Sigmoid colon (tissue), 7 donors: ENCODE results near the gene LDLRAD4. TPM values are rescaled to one million over a fixed set of nuclear protein-coding genes. Genes with fewer than 3 reads are reported as not detected.

Source experiments
- DNase-seq: peaks from one replicate; pipeline ENCODE4 v3.0.0-alpha.2; 2019
- H3K27ac ChIP-seq, 4 donors: fragments of 200-600 bp; sonication (generic); one replicate each; pipeline ENCODE4 v1.5.1; 2016 to 2019; ENCODE audit warnings: mild to moderate bottlenecking in 1 of 4
- H3K27me3 ChIP-seq, 3 donors: fragments of 200-600 bp; sonication (generic); one replicate each; pipeline ENCODE4 v1.5.1; 2019; ENCODE audit warnings: mild to moderate bottlenecking in 1 of 3
- H3K36me3 ChIP-seq, 4 donors: fragments of 200-600 bp; sonication (generic); one replicate each; pipeline ENCODE4 v1.5.1; 2016 to 2019
- H3K4me1 ChIP-seq, 4 donors: fragments of 200-600 bp; sonication (generic); one replicate each; pipeline ENCODE4 v1.5.1; 2017 to 2019
- H3K4me3 ChIP-seq, 4 donors: fragments of 200-600 bp; sonication (generic); one replicate each; pipeline ENCODE4 v1.5.1; 2017 to 2019; ENCODE audit warnings: mild to moderate bottlenecking in 2 of 4, moderate library complexity in 1 of 4
- H3K9me3 ChIP-seq, 4 donors: fragments of 200-600 bp in 3 of 4; sonication (generic) in 3 of 4; one replicate each; pipeline versions ENCODE4 v1.5.1 to v1.6.1; 2013 to 2019
- CTCF ChIP-seq, 4 experiments: fragments of 450-650 bp in 3 of 4; fragments of 200-600 bp in 1 of 4; IDR thresholded peaks; one replicate each; pipeline ENCODE4 v1.5.1; 2016 to 2019; ENCODE audit warnings: antibody characterized with exemption in 4 of 4, mild to moderate bottlenecking in 3 of 4, moderate library complexity in 2 of 4
- EP300 ChIP-seq, 4 donors: sonication (generic); formaldehyde crosslinking; IDR thresholded peaks; one replicate each; pipeline ENCODE4 v1.6.1; 2017; ENCODE audit warnings: antibody characterized with exemption in 4 of 4
- POLR2A ChIP-seq, 2 donors: fragments of 450-650 bp; IDR thresholded peaks; one replicate each; pipeline ENCODE4 v1.6.1; 2016; ENCODE audit warnings: antibody characterized with exemption in 2 of 2, mild to moderate bottlenecking in 2 of 2, moderate library complexity in 2 of 2
- POLR2AphosphoS5 ChIP-seq, 4 donors: sonication (generic); formaldehyde crosslinking; IDR thresholded peaks; one replicate each; pipeline ENCODE4 v1.6.1; 2017; ENCODE audit warnings: antibody characterized with exemption in 4 of 4
- WGBS, 2 donors: extraction: QIAGEN DNeasy Blood & Tissue Kit; methylation state at CpG; one replicate each; pipeline ENCODE4 v1.1.7; 2013; 5-methylcytosine and 5-hydroxymethylcytosine counted together
- intact Hi-C: fragments of 100-400 bp; cut with DNase I; formaldehyde crosslinking; loops from one replicate; pipeline ENCODE4 v1.15.1; 2023
- polyA plus RNA-seq, 3 donors: library from polyadenylated mRNA; stranded (reverse); fragments of 200-250 nt; gene quantifications; one replicate each; pipeline ENCODE4 v1.2.3, GENCODE V29; 2013
- total RNA-seq, 4 donors: library from RNA; depleted of rRNA; stranded (reverse); fragments of >200 nt; gene quantifications; one replicate each; pipeline ENCODE4 v1.1.0, GENCODE V29; 2016
- donor health status: healthy with polysubstance abuse.
- donor health status: Bipolar disorder and iron deficiency.
- donor health status: healthy.

The LDLRAD4 gene
- total and polyA plus RNA-seq, 7 donors: 1.2 to 28.2 (median 17.2) TPM

- WGBS, 2 donors: 55 to 66% methylated on average over 6 of the region's 6 CpGs
- Histone ChIP-seq H3K4me3 (no peak overlapping the region), H3K4me1 (peaks cover 0 to 24% (median 18%) of the 10 kb centered on the region in 4 donors), H3K36me3 (no peaks in the 10 kb centered on the region), H3K27me3 (no peaks in the 10 kb centered on the region), H3K9me3 (no peaks in the 10 kb centered on the region), H3K27ac (no peak overlapping the region)
- no peak for TF ChIP-seq CTCF (IDR thresholded peaks at IDR 0.05)
- no peak for TF ChIP-seq POLR2AphosphoS5 (IDR thresholded peaks at IDR 0.05)
- no peak for TF ChIP-seq EP300 (IDR thresholded peaks at IDR 0.05)
- no peak for TF ChIP-seq POLR2A (IDR thresholded peaks at IDR 0.05)
- intact Hi-C loops: no loop called here
- no peak for DNase-seq
Measured at GRCh38 chr18:13302040-13302439, 83.5 kb downstream of the LDLRAD4 start.

- Histone ChIP-seq H3K27ac (no peak overlapping the region), H3K27me3 (no peaks in the 10 kb centered on the region), H3K4me1 (peaks cover 0 to 24% (median 18%) of the 10 kb centered on the region in 4 donors), H3K9me3 (no peaks in the 10 kb centered on the region), H3K4me3 (no peak overlapping the region), H3K36me3 (no peaks in the 10 kb centered on the region)
- no peak for DNase-seq
- no peak for TF ChIP-seq EP300 (IDR thresholded peaks at IDR 0.05)
- no peak for TF ChIP-seq POLR2AphosphoS5 (IDR thresholded peaks at IDR 0.05)
- TF ChIP-seq CTCF (IDR thresholded peaks at IDR 0.05): no peak
- no peak for TF ChIP-seq POLR2A (IDR thresholded peaks at IDR 0.05)
- intact Hi-C loops: no loop called here
- WGBS, 2 donors: 43 to 48% methylated on average over 8 of the region's 8 CpGs
Measured at GRCh38 chr18:13302457-13303225, 84.1 kb downstream of the LDLRAD4 start.

DNA sequence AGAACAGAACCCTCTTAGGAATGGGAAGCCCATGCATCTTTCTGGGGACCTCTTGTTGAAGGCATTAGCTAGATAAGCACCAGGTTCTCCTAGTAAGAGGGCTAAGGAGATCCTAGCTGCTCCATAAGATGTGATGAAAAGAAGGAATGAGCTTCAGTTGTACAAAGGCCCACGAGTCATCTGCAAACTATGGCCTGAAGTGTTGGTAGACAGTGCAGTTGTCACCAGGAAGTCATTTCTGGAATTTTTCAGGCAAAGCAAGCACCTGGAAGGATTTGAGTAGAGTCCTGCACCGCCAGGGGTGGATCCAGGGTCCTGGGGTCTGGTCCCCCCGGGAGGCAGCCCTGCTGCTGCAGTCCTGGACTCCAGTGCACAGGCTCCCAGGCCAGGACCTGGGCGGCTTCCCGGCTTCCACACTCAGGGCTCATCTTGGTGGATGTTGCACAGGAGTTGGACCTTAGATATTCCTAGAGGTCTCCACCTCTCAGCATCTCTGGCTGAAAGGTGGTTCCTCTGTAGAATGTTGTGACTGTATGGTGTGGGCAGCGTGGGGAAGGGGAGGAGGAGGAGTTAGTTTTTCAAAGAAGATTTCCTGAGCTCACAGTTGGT is 85.3 kb downstream of the LDLRAD4 start:
- intact Hi-C loops: no loop called here
- 87 to 92% methylated on average over 6 of the region's 6 CpGs for WGBS, 2 donors
- Histone ChIP-seq H3K9me3 (no peaks in the 10 kb centered on the region), H3K27me3 (no peaks in the 10 kb centered on the region), H3K27ac (no peak overlapping the region), H3K4me1 (peaks cover 0 to 19% (median 18%) of the 10 kb centered on the region in 4 donors), H3K4me3 (no peak overlapping the region), H3K36me3 (no peaks in the 10 kb centered on the region)
- TF ChIP-seq EP300 (IDR thresholded peaks at IDR 0.05): no peak
- no peak for TF ChIP-seq POLR2AphosphoS5 (IDR thresholded peaks at IDR 0.05)
- TF ChIP-seq POLR2A (IDR thresholded peaks at IDR 0.05): no peak
- no peak for TF ChIP-seq CTCF (IDR thresholded peaks at IDR 0.05)
- DNase-seq: no peak

DNA sequence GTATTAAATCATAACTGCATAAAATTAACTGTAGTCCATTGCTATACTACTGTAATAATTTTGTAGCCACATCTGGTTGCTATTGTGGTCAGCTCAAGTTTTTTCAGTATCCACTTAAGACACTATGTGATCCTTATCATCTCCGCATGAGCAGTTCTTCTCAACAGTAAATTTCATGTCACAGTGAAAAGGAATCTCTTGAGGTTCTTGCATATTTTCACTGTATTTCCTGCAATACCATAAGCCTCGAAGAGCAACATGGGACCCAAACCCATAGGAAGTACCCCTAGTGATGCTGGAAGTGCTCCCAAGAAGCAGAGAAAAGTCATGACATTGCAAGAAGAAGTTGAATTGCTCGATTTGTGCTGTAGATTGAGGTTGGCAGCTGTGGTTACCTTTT is 86.7 kb downstream of the LDLRAD4 start:
- Histone ChIP-seq H3K4me1 (peaks cover 0 to 19% (median 18%) of the 10 kb centered on the region in 4 donors), H3K9me3 (no peaks in the 10 kb centered on the region), H3K4me3 (no peak overlapping the region), H3K27ac (no peak overlapping the region), H3K36me3 (no peaks in the 10 kb centered on the region), H3K27me3 (no peaks in the 10 kb centered on the region)
- no peak for DNase-seq
- WGBS, 2 donors: 65 to 89% methylated on average over 3 of the region's 3 CpGs
- intact Hi-C loops: no loop called here
- TF ChIP-seq EP300 (IDR thresholded peaks at IDR 0.05): no peak
- TF ChIP-seq CTCF (IDR thresholded peaks at IDR 0.05): no peak
- TF ChIP-seq POLR2A (IDR thresholded peaks at IDR 0.05): no peak
- no peak for TF ChIP-seq POLR2AphosphoS5 (IDR thresholded peaks at IDR 0.05)
